Immature natural killer cell (primary cell): Measurements from ENCODE around the gene CFAP97. TPM values are rescaled to one million over a fixed set of nuclear protein-coding genes. Genes with fewer than 3 reads are reported as not detected.

Experiments
- DNase-seq, 3 donors: peaks; one replicate each; pipeline ENCODE4 v3.0.0; 2022; ENCODE audit warnings: mixed read lengths in 1 of 3
- H3K27ac Mint-ChIP-seq, 6 donors: one replicate each; pipeline ENCODE4 v1.8.0; 2020; ENCODE audit warnings: mixed read lengths in 6 of 6, mild to moderate bottlenecking in 5 of 6, inconsistent platforms in 4 of 6, moderate library complexity in 3 of 6
- H3K27me3 Mint-ChIP-seq, 3 donors: one replicate each; pipeline ENCODE4 v1.8.0; 2020 to 2021; ENCODE audit warnings: low read depth in 3 of 3, mild to moderate bottlenecking in 3 of 3, mixed read lengths in 3 of 3, moderate library complexity in 3 of 3, inconsistent platforms in 1 of 3
- H3K36me3 Mint-ChIP-seq, 3 donors: one replicate each; pipeline ENCODE4 v1.8.0; 2020; ENCODE audit warnings: mixed read lengths in 3 of 3, inconsistent platforms in 2 of 3, mild to moderate bottlenecking in 2 of 3
- H3K4me1 Mint-ChIP-seq, 2 donors: one replicate each; pipeline ENCODE4 v1.8.0; 2020; ENCODE audit warnings: inconsistent platforms in 2 of 2, mild to moderate bottlenecking in 2 of 2, mixed read lengths in 2 of 2, moderate library complexity in 1 of 2
- H3K4me3 Mint-ChIP-seq, 5 donors: one replicate each; pipeline ENCODE4 v1.8.0; 2020; ENCODE audit warnings: mild to moderate bottlenecking in 5 of 5, mixed read lengths in 5 of 5, inconsistent platforms in 3 of 5, moderate library complexity in 3 of 5
- H3K9me3 Mint-ChIP-seq, 6 donors: one replicate each; pipeline ENCODE4 v1.8.0; 2020; ENCODE audit warnings: mild to moderate bottlenecking in 6 of 6, mixed read lengths in 6 of 6, inconsistent platforms in 4 of 6, moderate library complexity in 3 of 6
- polyA plus RNA-seq, 3 donors: library from polyadenylated mRNA; unstranded; fragments of 300-500 nt; fragmentation: Illumina TruSeq; gene quantifications; one replicate each; pipeline ENCODE4 v1.2.3, GENCODE V29; 2021

CFAP97 gene
- polyA plus RNA-seq, 3 donors from 2014 or later, result 65.3 to 95.5 (median 78.9) TPM

- H3K27me3 Mint-ChIP-seq, result peaks cover 0 to 13% (median 6%) of the 10 kb centered on the region in 3 donors
- H3K4me1 Mint-ChIP-seq, result no peaks in the 10 kb centered on the region
- no peaks in the 10 kb centered on the region for H3K36me3 Mint-ChIP-seq
- no peak for DNase-seq
- no peaks in the 10 kb centered on the region for H3K9me3 Mint-ChIP-seq
- no peak overlapping the region for H3K27ac Mint-ChIP-seq
- no peak overlapping the region for H3K4me3 Mint-ChIP-seq
Observed at GRCh38 chr4:185113340-185113739, 90.5 kb downstream of the CFAP97 start.

DNA sequence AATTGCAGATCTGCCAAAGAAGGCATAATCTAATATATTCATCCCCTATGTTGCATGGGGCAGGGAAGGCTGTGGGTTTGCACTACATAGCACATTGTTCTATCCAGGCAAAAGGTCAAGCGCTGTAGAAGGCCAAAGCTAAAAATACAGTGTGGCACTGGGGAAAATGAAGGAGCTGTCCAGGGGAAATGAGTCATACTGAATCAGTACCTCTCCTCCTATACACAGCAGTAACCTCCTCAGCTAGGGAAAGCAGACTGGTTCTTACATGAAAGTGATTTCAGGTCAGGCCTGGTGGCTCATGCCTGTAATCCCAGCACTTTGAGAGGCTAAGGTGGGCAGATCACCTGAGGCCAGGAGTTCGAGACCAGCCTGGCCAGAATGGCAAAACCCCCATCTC, 91.7 kb downstream of the CFAP97 start:
- no peak overlapping the region for H3K27ac Mint-ChIP-seq
- H3K9me3 Mint-ChIP-seq, result no peaks in the 10 kb centered on the region
- DNase-seq, result no peak
- H3K36me3 Mint-ChIP-seq, result no peaks in the 10 kb centered on the region
- no peaks in the 10 kb centered on the region for H3K4me1 Mint-ChIP-seq
- H3K4me3 Mint-ChIP-seq, result no peak overlapping the region
- H3K27me3 Mint-ChIP-seq, result peaks cover 0 to 13% (median 4%) of the 10 kb centered on the region in 3 donors

DNA sequence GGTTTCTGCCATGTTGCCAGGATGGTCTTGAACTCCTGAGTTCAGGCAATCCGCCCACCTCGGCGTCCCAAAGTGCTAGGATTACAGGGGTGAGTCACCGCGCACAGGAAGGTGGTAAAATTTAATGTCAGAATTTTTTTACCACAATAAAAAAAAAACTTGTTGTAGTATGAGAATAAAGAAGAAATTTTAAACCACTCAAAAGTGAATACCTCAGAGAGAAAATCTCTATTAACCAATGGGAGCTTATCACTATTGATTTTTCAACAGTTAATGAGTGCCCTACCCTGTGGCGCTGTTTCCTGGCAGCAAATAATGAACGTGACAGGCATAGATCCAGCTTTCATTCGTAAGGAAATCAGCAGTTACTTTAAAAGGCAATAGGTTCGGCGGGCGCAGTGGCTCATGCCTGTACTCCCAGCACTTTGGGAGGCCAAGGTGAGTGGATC, 93.4 kb downstream of the CFAP97 start:
- Mint-ChIP-seq H3K4me1 (no peaks in the 10 kb centered on the region), H3K27ac (no peak overlapping the region), H3K27me3 (peaks cover 2 to 13% (median 9%) of the 10 kb centered on the region in 3 donors), H3K36me3 (no peaks in the 10 kb centered on the region), H3K9me3 (no peaks in the 10 kb centered on the region), H3K4me3 (no peak overlapping the region)
- no peak for DNase-seq

- DNase-seq, result no peak
- Mint-ChIP-seq H3K4me3 (no peak overlapping the region), H3K36me3 (no peaks in the 10 kb centered on the region), H3K27ac (no peak overlapping the region), H3K27me3 (peaks cover 2 to 13% (median 9%) of the 10 kb centered on the region in 3 donors), H3K4me1 (no peaks in the 10 kb centered on the region), H3K9me3 (no peaks in the 10 kb centered on the region)
Observed at GRCh38 chr4:185109736-185110135, 94.1 kb downstream of the CFAP97 start.

Other genes with a start within 250 kb of the CFAP97 start
- not detected for gene HELT, start 185.5 kb downstream of the CFAP97 start, polyA plus RNA-seq
- gene SLC25A4, start 60.7 kb downstream of the CFAP97 start, polyA plus RNA-seq, result 10 to 100 TPM; 17.9 to 21.9 (median 18.9) TPM
- gene SNX25, start 5.6 kb upstream of the CFAP97 start, polyA plus RNA-seq, result 1 to 10 TPM; 1.9 to 5.2 (median 3.3) TPM
- gene LRP2BP, start 191.9 kb upstream of the CFAP97 start, polyA plus RNA-seq, result under 1 TPM in 2 of 3 donors, not detected in 1; 0.17 to 0.36 TPM
- gene ANKRD37, start 192.8 kb upstream of the CFAP97 start, polyA plus RNA-seq, result 10 to 100 TPM in 1 of 3 donors, 1 to 10 TPM in 2; 7.1 to 10.0 (median 8.4) TPM
- gene UFSP2, start 222.0 kb upstream of the CFAP97 start, polyA plus RNA-seq, result 10 to 100 TPM; 24.9 to 54.2 (median 31.9) TPM